GM21737 (cell line): ENCODE data around the gene ACOT7.
"Not testable (repeated sequence)": the region's sequence is repeated elsewhere in the genome, so short reads cannot be mapped to it uniquely, and the experiment has no call there.

Source experiments
- ATAC-seq: cut with Tn5 transposase; IDR thresholded peaks from one replicate; pipeline ENCODE4 v1.9.1; 2021; ENCODE audit warnings: mild to moderate bottlenecking, moderate library complexity; ENCODE audit not compliant: unreplicated experiment

The ACOT7 gene

DNA sequence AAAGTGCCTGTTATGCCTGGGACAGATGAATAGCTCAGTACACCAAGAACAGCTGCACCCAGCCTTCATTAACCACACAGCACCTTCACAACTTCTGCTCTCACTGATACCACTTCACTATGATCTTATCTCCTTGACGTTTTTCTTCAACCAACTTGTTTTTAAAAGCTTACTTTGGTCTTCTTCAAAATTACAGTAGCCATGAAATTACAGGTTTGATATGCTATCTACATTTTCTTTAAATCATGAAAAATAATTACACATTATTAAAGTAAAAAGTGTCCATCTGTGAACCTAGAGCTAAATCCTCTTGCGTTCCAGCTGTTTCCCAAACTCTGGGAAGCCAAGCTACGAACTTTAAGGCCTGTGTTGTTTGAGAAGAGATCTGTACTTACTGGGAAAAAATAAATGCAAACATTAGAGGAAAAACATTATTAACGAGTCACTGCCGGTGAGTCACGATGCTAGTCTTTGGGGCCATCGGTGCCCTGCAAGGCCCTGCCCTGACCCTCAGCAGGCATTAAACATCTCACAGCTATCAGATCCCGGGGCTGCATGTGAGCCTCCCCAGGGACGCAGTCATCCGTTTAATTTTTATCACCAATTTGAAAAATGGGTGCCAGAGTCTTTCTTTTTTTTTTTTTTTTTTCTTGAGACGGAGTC is 76.3 kb downstream of the ACOT7 start:
- no peak for ATAC-seq

DNA sequence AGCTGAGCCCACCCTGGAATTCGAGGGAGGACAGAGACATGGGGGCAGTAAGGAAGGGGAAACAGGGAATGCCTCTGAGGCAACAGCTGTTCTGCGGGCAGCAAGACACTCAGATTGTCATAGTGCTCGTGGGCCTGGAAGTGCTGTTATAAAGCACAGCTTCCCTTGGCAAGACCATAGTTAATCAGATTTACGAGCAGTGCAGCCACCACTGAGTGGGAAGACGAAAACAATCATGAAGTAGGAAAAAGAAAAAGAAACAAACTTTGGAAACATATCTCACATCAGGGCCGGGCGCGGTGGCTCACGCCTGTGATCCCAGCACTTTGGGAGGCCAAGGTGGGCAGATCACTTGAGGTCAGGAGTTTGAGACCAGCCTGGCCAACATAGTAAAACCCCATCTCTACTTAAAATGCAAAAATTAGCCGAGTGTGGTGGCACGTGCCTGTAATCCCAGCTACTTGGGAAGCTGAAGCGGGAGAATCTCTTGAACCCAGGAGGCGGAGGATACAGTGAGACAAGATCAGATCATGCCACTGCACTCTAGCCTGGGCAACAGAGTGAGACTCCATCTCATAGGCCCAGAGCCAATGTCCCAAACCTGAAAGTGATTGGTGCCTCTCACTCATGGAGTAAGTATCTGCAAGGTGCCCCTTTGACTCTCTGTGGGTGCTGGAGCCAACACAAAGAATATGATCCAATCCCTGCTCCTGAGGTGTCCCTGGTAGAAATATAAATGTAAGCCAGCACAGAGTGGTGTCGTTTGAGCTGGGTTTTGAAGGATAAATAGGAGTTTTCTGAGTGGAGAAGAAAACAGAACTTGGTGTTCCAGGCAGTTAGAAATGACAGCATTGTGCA is 77.1 kb downstream of the ACOT7 start:
- ATAC-seq, result no peak

- ATAC-seq, result no peak
Observed at GRCh38 chr1:6314503-6314902, 79.1 kb downstream of the ACOT7 start.

DNA sequence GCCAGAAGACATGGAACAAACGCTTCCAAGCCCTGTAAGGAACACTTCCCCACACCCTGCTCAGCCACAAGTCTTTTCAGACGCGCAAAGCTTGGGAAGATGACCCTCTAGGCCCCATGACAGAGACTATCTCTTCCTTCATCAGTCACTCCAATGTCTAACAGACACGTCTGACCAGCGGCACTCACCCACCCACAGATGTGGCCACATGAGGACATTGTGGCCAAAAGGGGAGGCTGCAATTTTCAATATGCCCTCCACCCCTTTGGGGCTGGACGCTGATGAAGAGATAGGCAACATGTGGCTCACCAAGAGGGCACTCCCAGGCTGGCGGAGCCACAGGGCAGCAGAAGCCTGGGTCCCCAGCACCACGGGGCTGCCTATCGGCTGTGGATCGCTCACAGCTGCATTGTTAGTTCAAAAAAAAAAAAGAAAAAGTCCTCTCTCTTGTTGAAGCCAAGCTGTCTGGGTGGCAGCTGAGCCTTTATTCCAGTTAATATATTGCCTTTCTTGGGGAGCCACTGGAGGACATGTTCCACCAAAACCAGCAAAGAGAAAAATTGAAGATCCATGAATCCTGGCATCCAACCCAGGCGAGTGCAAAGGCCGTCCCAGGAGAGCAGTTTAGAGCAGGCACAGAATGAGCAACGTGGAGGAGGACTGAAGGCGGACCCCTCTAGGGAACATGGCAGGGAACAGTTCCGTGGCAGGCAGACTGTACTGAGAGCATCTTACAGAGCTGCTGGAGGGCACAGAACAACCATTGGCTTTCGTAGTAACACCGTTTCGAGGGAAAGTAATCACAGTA is 80.0 kb downstream of the ACOT7 start:
- ATAC-seq, result no peak

GRCh38 chr1:6310116-6310848 is 83.3 kb downstream of the ACOT7 start:
- no peak for ATAC-seq

DNA sequence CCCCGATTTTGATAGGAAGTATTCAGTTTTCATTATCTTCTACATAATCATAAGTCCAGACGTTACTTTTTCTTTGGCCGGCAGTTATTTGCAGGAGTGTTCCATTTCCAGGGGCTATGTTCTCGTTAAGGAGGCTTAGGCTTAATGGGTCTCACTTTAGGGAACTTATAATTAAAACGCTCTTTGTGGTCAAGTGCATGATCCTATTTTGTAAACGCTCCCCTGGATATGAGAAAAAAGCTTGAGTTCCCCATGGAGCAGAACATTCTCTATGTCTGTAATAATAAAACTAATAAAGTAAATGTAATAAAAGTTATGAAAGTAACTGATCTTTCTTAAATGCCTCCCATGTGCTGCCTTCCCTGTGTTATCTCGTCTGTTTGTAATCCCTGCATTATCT is 84.0 kb downstream of the ACOT7 start:
- ATAC-seq, result no peak

GRCh38 chr1:6308449-6308848 is 85.1 kb downstream of the ACOT7 start:
- no peak for ATAC-seq

DNA sequence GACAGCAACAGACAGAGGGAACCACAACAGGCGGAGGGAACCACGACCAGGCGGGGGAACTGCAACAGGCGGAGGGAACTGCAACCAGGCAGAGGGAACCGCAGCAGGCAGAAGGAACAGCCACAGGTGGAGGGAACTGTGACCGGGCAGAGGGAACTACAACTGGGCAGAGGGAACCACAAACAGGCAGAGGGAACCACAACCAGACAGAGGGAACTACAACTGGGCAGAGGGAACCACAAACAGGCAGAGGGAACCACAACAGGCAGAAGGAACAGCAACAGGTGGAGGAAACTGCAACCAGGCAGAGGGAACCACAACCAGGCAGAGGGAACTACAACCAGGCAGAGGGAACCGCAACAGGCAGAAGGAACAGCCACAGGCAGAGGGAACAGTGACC is 85.9 kb downstream of the ACOT7 start:
- not testable (repeated sequence) for ATAC-seq

- ATAC-seq, result no peak
Observed at GRCh38 chr1:6307099-6307498, 86.5 kb downstream of the ACOT7 start.

GRCh38 chr1:6303397-6304012 is 90.1 kb downstream of the ACOT7 start:
- no peak for ATAC-seq

- no peak for ATAC-seq
Observed at GRCh38 chr1:6302568-6302967, 91.0 kb downstream of the ACOT7 start.

- ATAC-seq, result no peak
Observed at GRCh38 chr1:6301526-6301925, 92.0 kb downstream of the ACOT7 start.

- ATAC-seq, result no peak
Observed at GRCh38 chr1:6300342-6301048, 93.1 kb downstream of the ACOT7 start.

- ATAC-seq, result no peak
Observed at GRCh38 chr1:6299557-6300165, 93.9 kb downstream of the ACOT7 start.

DNA sequence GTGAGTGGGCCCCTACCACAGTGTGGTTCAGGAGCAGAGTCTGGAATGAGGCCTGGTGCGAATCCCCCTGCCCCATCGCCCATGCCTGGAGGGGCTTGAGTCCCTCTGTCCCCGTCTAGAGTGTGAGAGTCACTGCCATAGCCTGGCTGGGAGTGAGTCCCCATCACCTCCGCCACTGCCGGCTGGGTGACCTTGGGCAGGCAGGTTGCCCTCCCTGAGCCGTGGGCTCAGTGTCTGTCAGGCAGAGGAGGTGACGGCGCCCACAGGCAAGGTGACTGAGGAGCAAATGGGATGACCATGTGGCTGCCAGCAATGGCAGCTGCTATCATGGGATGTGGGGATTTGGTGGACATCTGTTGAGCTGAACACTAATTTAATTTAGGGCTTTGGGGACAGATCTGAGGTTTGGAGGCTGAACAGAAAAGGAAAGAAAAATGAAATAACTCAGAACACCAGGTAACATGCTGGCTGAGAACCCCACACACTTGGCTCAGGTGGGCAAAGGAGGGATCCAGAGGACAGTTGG is 94.6 kb downstream of the ACOT7 start:
- no peak for ATAC-seq

DNA sequence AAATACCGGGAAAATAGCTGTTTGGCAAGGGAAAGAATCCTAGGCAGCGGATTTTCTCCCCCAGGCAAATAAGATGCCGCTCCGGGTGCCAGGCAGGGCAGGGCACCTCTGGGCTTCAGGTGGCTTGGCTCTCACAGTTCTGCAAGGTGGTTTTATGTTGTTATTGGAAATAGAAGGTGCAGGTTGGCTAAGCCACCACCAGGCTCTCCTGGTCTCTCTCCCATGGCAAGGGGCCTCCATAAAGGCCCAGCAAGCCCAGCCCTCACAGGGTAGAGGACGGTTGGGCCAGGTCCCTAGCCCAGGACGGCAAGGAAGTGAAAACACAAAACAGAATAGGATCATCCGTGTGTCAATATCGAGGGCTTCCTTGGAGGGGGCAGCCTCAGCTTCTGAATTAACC is 95.0 kb downstream of the ACOT7 start:
- ATAC-seq, result no peak

GRCh38 chr1:6295910-6296309 is 97.7 kb downstream of the ACOT7 start:
- ATAC-seq, result no peak

- ATAC-seq, result no peak
Observed at GRCh38 chr1:6294890-6295556, 98.5 kb downstream of the ACOT7 start.
